Loucy (cell line): ENCODE measurements around the gene COL23A1.

Experiments
- H2AFZ ChIP-seq: fragments of 200-600 bp; sonication (generic); 2 replicates; pipeline ENCODE4 v1.6.0; 2016; ENCODE audit warnings: antibody characterized with exemption, mild to moderate bottlenecking, low read length, moderate library complexity
- H3F3A ChIP-seq: fragments of 200-600 bp; 2 replicates; pipeline ENCODE4 v1.6.0; 2016; ENCODE audit warnings: antibody characterized with exemption, low read depth, mild to moderate bottlenecking
- H3K27me3 ChIP-seq: fragments of 200-600 bp; sonication (generic); 2 replicates; pipeline ENCODE4 v1.6.1; 2014; ENCODE audit warnings: low read length, mild to moderate bottlenecking; ENCODE audit not compliant: insufficient read depth, poor library complexity, severe bottlenecking
- H3K36me3 ChIP-seq: fragments of 200-600 bp; sonication (generic); 2 replicates; pipeline ENCODE4 v1.6.1; 2016; ENCODE audit warnings: low read length; ENCODE audit not compliant: insufficient read depth
- H3K4me1 ChIP-seq: fragments of 200-600 bp; sonication (generic); 2 replicates; pipeline ENCODE4 v1.5.1; 2014; ENCODE audit warnings: low read length, mild to moderate bottlenecking; ENCODE audit not compliant: insufficient read depth, poor library complexity, severe bottlenecking
- H3K4me2 ChIP-seq: fragments of 200-600 bp; sonication (generic); 2 replicates; pipeline ENCODE4 v1.6.0; 2014; ENCODE audit warnings: antibody characterized with exemption, low read length, low read depth, mild to moderate bottlenecking; ENCODE audit not compliant: poor library complexity, severe bottlenecking
- H3K4me3 ChIP-seq: fragments of 200-600 bp; sonication (generic); 2 replicates; pipeline ENCODE4 v1.5.1; 2014; ENCODE audit warnings: low read length, mild to moderate bottlenecking, mixed read lengths; ENCODE audit not compliant: poor library complexity, severe bottlenecking
- H3K79me2 ChIP-seq: fragments of 200-600 bp; sonication (generic); 2 replicates; pipeline ENCODE4 v1.6.1; 2014; ENCODE audit warnings: low read length; ENCODE audit not compliant: insufficient read depth
- H3K9ac ChIP-seq: fragments of 200-600 bp; sonication (generic); 2 replicates; pipeline ENCODE4 v1.6.0; 2014; ENCODE audit warnings: mild to moderate bottlenecking, low read depth, low read length, moderate library complexity; ENCODE audit not compliant: poor library complexity, severe bottlenecking
- H3K9me2 ChIP-seq: fragments of 200-600 bp; sonication (generic); replicated peaks from 2 replicates; pipeline ENCODE4 v1.6.1; 2016; ENCODE audit warnings: low read depth, low read length, mixed read lengths
- H3K9me3 ChIP-seq: fragments of 200-600 bp; sonication (generic); 2 replicates; pipeline ENCODE4 v1.6.1; 2014; ENCODE audit warnings: mild to moderate bottlenecking, antibody characterized with exemption, low read length, low read depth; ENCODE audit not compliant: insufficient read depth
- H4K20me1 ChIP-seq: fragments of 200-600 bp; sonication (generic); 2 replicates; pipeline ENCODE4 v1.6.0; 2014; ENCODE audit warnings: antibody characterized with exemption, low read length, mild to moderate bottlenecking; ENCODE audit not compliant: insufficient read depth, poor library complexity, severe bottlenecking
- CTCF ChIP-seq: fragments of 200-600 bp; sonication (generic); conservative IDR thresholded peaks from 2 replicates; pipeline ENCODE4 v1.5.1; 2014; ENCODE audit warnings: mild to moderate bottlenecking, antibody characterized with exemption, low read length
- EZH2phosphoT487 ChIP-seq: fragments of 200-600 bp; IDR thresholded peaks from 2 replicates; pipeline ENCODE4 v1.6.1; 2018; ENCODE audit warnings: antibody characterized with exemption, mild to moderate bottlenecking, moderate library complexity, borderline replicate concordance

COL23A1 gene

GRCh38 chr5:178449163-178450070 is 140.8 kb downstream of the COL23A1 start:
- no peaks in the 10 kb centered on the region for H3K4me1 ChIP-seq
- H2AFZ ChIP-seq, result no peak overlapping the region
- no peak overlapping the region for H3K4me2 ChIP-seq
- no peaks in the 10 kb centered on the region for H3K79me2 ChIP-seq
- no peaks in the 10 kb centered on the region for H4K20me1 ChIP-seq
- H3K4me3 ChIP-seq, result no peak overlapping the region
- no peaks in the 10 kb centered on the region for H3K27me3 ChIP-seq
- H3K9me3 ChIP-seq, result no peaks in the 10 kb centered on the region
- no peak for TF ChIP-seq EZH2phosphoT487
- TF ChIP-seq CTCF, result no peak
- H3K36me3 ChIP-seq, result no peaks in the 10 kb centered on the region
- H3K9ac ChIP-seq, result no peak overlapping the region
- H3F3A ChIP-seq, result no peaks in the 10 kb centered on the region
- no peaks in the 10 kb centered on the region for H3K9me2 ChIP-seq

- no peaks in the 10 kb centered on the region for H4K20me1 ChIP-seq
- H3K27me3 ChIP-seq, result no peaks in the 10 kb centered on the region
- no peak overlapping the region for H3K9ac ChIP-seq
- TF ChIP-seq EZH2phosphoT487 (no peak), CTCF (no peak)
- no peak overlapping the region for H3K4me3 ChIP-seq
- no peaks in the 10 kb centered on the region for H3K4me1 ChIP-seq
- no peaks in the 10 kb centered on the region for H3F3A ChIP-seq
- no peaks in the 10 kb centered on the region for H3K36me3 ChIP-seq
- no peaks in the 10 kb centered on the region for H3K79me2 ChIP-seq
- H3K9me2 ChIP-seq, result no peaks in the 10 kb centered on the region
- H3K9me3 ChIP-seq, result no peaks in the 10 kb centered on the region
- no peak overlapping the region for H3K4me2 ChIP-seq
- H2AFZ ChIP-seq, result no peak overlapping the region
Measured at GRCh38 chr5:178445534-178445933, 144.7 kb downstream of the COL23A1 start.

DNA sequence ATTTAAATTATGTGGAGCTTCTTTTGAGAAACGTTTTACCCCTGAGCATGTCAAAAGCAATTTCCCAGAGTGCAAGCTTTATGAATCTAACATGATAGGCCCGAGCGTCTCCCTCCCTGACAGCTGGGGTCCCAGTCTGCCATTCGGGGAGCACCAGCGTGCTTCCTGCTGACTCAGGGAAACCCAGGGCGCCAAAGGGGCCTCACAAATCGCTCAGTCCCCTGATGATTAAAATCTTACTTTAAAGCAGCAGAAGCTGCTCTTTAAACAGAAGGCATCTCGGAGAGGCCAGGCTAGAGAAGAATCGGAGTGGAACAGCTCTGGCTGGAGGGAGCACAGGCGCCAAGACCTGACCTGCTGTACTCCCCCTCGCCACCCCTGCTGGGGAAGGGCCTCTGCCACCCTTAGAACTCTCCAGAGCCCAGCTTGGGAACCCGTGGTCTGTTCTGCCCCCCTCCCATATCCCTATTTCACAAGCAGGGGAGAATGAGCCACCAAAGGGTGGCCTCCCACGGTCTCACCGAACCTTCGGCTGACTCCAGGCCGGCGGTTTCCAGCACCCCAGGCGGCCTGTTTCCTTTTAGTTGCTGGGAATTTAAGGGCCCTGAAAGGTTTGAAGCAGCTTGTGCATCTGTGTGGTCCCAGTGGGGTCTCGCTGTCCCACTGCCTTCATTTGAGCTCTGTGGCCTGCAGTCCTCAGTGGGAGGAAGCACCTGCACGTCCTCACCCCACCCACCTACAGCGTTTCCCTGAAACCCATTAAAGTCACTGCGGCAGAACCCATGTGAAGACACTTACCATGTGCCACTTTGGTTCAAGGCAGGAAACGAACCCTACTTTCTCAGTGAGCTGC is 147.6 kb downstream of the COL23A1 start:
- H3K9me3 ChIP-seq, result no peaks in the 10 kb centered on the region
- H3F3A ChIP-seq, result no peaks in the 10 kb centered on the region
- no peak overlapping the region for H3K9ac ChIP-seq
- no peak overlapping the region for H3K4me3 ChIP-seq
- no peaks in the 10 kb centered on the region for H3K27me3 ChIP-seq
- no peaks in the 10 kb centered on the region for H3K79me2 ChIP-seq
- no peaks in the 10 kb centered on the region for H3K9me2 ChIP-seq
- H3K36me3 ChIP-seq, result no peaks in the 10 kb centered on the region
- no peak overlapping the region for H2AFZ ChIP-seq
- no peak for TF ChIP-seq EZH2phosphoT487
- TF ChIP-seq CTCF, result no peak
- no peaks in the 10 kb centered on the region for H3K4me1 ChIP-seq
- H3K4me2 ChIP-seq, result no peak overlapping the region
- H4K20me1 ChIP-seq, result no peaks in the 10 kb centered on the region
